HG03342 (cell line): ENCODE data around the gene DTD1.
"Not testable (repeated sequence)": the region's sequence is repeated elsewhere in the genome, so short reads cannot be mapped to it uniquely, and the experiment has no call there.

Source experiments
- ATAC-seq: cut with Tn5 transposase; IDR thresholded peaks from one replicate; pipeline ENCODE4 v1.9.1; 2021; ENCODE audit warnings: mild to moderate bottlenecking, moderate library complexity; ENCODE audit not compliant: unreplicated experiment

The DTD1 gene

DNA sequence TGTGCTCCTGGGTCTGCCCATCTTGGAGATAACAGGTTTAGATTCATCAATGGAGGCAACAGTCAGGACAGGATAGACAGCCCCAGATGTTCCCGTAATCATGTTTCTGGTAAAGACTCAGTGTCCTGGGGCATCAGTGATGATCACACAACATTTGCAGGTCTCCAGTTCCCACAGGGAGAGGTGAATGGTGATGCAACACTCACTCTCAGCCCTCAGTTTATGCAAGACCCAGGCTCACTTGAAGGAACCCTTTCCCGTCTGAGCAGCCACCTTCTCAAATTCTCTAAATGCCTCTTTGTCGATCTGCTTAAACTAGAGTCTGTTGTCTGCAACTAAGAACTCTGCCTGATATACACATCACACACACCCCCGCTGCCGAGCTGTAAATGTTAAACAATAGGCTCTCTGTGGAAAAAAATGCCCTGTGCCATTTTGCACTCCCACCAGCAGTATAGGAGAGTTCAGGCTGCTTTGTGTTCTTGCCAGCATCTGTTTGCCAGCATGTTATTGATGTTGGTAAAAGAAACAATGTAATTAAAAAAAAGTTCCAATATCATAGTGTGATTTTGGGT is 195.6 kb downstream of the DTD1 start:
- ATAC-seq = no peak

DNA sequence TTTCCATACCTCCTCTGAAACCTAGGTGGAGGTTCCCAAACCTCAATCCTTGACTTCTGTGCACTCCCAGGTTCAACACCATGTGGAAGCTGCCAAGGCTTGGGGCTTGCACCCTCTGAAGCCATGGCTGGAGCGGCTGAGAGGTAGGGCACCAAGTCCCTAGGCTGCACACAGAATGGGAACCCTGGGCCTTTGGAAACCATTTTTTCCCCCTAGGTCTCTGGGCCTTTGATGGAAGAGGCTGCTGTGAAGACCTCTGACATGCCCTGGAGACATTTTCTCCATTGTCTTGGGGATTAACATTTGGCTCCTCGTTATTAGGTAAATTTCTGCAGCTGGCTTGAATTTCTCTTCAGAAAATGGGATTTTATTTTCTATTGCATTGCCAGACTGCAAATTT is 199.2 kb downstream of the DTD1 start:
- not testable (repeated sequence) for ATAC-seq

DNA sequence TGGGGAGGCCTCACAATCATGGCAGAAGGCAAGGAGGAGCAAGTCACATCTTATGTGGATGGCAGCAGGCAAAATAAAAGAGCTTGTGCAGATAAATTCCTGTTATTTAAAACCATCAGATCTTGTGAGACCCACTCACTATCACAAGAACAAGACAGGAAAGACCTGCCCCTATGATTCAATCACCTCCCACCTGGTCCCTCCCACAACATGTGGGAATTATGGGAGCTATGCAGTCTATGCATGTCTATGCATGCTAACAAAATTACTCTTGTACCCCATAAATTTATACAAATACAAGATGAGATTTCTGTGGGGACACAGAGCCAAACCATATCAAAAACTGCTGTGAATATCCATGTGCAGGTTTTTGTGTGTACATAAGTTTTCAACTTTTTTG is 200.2 kb downstream of the DTD1 start:
- no peak for ATAC-seq

DNA sequence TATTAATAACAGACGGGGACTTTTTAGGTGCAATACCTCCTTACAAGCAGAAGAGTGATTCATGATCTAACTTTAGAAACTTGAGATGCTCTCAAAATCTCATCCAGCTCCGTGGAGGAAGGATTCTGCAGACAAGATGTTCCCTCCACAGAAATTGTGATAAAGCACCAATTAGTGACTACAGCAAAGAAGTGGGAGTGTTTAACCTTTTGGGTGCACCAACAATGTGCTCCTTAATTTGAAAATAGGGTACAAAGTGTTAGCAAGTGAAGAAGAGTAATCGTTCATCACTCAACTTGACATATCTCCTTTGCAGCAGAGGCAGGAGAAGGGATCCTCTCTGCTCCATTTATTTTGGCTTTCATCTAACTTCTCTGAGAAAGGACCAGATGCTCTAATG is 202.9 kb downstream of the DTD1 start:
- no peak for ATAC-seq

DNA sequence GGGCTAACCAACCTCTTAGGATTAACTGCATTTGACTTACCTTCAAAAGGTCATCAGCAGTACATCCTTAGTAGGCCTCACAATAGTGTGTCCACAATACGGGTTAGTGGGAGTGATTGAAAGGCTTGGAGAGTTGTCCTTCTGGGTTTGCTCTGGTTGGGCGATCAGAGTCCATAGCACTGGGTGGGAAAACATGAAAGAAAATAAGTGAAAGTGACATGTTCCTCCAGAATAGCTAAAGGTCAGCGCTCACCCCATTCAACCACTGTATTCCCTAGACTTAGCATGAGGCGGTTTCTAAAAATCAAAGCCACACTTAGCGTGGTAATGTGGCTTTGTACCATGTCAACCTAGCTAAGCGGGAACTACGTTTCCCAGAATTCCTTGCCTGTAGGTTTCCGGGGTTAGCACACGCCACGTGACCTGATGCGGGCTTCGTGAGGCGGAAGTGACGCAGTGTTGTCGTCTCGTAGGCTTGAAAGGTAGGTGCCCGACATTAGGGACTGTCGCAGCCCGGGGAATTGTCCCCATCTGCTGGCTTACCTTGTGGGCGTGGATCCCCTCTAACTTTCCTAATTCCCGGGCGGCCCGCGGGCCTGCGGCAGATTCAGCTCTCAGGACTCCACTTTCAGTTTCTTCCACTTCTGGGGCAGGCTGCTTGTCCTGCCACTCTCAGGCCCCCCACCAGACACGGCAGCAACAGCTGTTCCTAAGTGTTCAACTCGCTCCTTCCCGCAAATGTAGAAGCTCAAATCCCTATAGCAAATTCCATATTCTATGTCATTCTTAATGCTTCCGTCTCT is 206.0 kb downstream of the DTD1 start:
- ATAC-seq = peak; percentile 98

DNA sequence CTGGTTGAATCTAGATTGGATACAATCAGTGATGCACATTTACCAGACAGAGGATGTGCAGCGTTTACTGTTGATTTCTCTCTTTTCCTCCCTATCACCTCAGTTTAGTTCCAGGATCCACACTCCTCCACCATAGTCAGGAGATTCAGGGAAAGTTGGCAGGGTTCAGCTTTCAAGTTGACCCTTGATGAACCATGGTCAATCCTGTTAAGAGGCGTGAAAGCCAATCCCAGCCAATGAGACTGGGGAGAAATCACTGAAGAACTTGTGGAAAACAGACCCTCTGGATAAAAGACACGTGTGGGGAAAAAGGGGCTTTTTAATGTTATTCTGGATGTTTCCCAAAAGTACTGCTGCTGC is 206.6 kb downstream of the DTD1 start:
- ATAC-seq = no peak

DNA sequence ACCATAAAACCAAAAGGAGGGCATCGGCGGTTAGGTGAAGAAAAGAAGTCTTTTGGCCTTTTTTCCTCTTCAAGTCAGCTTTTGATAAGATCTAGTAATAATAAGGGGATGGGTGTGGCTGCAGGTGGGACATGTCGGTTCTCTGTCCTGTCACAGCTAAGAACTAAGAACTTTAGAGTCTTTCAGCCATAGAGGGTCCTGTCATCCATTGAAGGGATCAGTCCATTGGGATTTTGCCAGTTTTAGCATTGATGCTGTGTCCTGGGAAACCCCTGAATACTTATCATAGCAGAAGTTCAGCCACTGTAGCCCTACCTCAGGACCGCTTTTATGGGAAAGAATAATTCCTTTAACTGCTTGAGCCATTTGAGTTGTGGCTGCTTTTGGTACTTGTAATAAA is 207.5 kb downstream of the DTD1 start:
- no peak for ATAC-seq

DNA sequence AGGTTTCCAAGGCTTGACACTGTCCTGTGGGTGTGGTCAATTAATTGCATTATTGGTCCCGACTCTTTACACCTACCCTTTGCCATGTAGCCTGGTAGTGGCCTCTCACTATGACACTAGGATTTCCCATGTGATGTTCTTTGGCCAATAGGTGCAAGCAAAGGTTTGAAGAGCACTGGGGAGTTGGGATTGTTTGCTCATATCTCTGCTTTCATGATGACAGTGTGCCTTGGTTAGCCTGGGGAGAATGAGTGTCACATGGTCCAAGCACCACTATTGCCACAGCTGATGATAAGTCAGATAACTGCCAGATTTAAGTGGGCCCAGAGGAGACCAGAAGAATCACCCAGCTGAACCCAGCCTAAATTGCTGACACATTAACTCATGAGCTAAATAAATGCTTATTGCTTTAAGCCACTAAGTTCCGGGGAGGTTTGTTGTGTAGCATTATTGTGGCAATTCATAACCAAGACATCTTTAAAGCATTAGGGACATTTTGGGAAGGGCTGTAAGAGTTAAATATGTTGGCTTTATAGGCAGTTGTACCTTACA is 208.5 kb downstream of the DTD1 start:
- ATAC-seq = no peak

DNA sequence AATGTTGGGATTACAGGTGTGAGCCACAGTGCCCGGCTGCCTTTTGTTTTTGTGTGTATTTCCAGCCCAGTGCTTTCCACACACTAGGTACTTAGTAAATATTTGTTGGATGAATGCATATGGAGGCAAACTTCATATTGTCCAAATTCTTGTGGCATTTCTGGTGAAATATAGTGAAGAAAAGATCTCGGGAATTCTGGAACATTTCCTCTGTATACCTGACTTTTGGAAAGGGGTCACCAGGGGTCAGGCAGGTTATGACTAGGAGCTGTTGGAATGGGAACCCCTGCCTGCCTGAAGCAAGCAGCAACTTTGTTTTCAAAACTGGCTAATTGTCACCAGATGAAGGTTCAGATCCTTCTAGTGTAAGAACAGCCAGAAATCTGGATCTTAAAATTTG is 213.7 kb downstream of the DTD1 start:
- no peak for ATAC-seq

DNA sequence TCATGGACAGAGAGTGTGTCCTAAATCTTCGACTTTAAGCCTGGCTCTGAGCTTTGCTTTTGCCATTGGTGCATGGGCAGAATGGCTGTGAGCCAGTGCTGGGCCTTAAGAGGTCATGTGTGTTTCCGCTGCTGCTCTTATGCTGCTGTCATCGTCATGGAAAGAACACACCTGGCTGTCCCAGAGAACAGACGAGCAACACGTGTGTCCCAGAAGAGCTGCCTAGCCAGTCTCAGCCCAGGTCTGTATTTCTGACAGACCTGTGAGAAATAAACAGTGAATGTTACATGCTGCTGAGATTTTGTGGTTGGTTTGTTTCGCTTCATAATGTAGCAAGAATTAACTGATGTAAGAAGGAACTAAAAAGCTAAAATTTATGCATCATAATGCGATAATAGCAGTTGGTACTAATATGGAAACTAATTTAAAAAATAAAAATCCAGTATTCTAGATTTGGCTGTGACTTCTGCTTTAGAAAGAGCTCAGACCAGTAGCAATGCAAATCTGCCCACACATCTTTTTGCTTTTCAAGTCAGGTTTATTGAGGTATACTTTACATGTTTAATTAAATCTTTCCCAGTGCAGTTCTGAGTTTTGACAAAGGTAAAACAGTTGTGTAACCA is 214.3 kb downstream of the DTD1 start:
- ATAC-seq = peak; percentile 76

DNA sequence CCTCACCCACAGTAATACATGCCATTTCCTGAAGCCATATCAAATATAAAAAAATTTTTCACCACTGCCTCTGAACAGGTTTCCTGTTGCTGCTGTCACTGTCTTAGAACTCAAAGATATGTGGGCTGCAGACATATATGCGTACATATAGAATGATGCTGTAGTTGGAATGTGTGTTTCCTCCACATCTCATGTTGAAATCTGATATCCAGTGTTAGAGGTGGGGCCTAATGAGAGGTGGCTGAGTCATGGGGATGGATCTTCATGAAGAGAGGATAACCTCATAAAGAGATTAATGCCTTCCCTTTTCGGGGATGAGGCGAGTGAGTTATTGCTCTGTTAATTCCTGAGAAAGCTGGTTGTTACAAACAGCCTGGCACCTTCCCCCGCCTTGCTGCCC is 218.0 kb downstream of the DTD1 start:
- no peak for ATAC-seq

DNA sequence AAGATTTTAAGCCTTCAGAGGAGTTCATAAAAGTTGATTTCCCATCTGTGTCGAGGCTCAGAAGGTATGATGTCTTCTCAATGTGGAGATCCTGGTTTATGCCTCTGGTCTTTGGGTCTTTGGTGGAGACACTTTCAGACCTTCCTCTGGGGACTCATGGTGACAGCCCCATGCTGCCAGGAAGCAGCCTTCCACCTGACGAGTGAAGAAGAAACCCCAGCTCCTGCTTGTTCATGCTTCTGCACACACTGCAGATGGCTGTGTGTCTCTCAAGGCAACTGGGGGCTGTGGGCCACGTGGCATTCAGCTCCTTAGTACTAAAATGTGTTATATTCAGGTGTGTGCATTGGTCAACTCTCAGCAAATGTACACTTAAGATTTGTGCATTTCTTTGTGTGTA is 220.9 kb downstream of the DTD1 start:
- no peak for ATAC-seq

DNA sequence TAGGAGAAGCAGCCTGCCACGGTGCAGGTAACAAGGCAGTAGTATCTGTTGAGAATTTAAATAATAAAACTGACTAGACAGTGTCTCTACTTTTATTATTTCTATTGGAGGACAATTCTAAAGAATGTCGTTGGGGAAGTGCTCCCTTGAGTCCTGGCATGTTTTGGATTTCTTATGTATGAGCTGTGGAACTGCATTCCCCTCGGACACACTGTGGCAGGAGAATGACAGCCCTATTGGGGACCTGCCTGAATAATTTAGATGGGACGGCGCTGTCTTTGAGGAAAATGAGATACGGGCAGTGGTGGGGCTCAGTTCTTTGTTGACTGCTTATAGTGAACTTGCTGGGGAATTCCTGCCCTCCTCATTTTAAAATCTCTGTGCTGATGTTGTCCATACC is 223.3 kb downstream of the DTD1 start:
- no peak for ATAC-seq

DNA sequence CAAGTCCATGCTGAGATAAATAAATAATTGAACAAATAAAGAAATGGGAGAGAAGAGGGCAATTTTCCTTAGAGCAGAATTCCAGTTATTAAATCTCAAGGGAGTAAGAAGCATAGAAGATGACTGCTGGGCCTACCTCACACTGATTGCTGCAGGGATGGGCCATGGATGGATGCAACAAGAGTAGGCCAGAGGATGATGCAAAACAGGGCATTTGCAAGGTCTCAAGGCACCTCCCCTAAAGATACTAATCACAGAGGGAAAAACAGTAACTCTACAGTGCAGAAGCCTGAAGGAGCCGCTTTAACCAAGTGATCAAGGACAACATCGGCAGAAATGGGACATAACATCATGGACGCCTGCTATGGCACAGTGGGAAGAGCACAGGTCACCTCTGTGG is 224.1 kb downstream of the DTD1 start:
- ATAC-seq = no peak

DNA sequence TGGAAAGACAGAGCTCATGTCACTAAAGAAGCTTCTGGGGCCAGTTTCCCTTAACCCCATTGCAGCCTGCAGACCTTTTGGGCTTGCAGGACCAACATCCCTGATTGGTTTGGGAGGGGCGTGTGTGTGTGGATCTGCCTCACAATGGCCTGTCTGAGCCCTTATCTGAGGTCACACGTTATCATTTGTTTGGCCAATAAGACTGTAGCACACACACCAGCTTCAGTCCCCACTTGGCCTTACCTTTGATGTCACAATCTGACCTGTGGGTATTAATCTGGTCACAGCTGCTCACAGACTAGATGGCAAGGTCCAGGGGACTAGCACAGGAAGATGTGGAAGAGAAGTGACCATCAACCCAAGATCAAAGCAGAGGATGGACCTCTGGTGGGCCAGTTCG is 225.6 kb downstream of the DTD1 start, which contains the start of gene SCP2D1:
Gene SCP2D1, plus strand, starts transcription at position 301 of the 400 bp plus-strand sequence. Its CDS starts 33 bp downstream, at position 334.
- no peak for ATAC-seq

DNA sequence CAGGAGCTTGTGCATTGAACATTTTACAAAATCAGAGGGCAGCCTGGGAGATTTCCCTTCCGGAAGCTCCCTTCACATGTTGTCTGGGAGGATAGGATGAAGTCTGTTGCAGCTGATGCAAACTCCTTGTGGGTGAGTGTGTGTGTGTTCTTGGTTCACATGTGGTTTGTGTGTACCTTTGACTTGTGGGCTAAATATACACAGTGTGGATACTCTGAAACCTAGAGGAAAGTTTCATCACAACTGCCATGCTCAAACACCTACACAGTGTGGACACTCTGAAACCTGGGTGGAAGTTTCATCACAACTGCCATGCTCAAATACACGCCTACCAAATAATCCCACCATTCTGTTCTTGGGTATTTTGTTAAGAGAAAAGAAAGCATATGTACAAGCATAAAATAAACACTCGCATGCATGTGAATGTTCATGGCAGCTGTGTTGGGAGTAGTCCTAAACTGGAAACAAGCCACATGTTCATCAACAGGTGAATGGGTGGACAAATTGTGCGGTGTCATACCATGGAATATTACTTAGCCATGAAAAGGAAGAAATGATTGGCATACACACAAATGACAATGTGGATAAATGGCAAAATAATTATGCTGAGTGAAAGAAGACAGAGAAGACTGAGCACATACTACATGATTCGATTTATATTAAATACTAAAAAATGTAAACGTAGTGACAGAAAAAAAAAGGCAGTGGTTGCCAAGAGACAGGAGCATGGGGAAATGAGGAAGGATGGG is 227.5 kb downstream of the DTD1 start:
- ATAC-seq = no peak
